GM13977 (cell line): ENCODE data around the gene SRCIN1.

Experiments used
- DNase-seq: peaks from one replicate; pipeline ENCODE4 v3.0.0; 2012; ENCODE audit warnings: low spot score
- in situ Hi-C: fragments of 300-500 bp; cut with MboI; formaldehyde crosslinking; loops from one replicate; pipeline ENCODE4 v1.12.0; 2022; ENCODE audit warnings: low sequenced_read_pairs, low pct_unique_long_range_greater_than_20kb, mixed read lengths, inconsistent platforms; ENCODE audit not compliant: unreplicated experiment
- TF ChIP-seq, protein P1 (sequence below): IDR thresholded peaks from 2 replicates; pipeline ENCODE4 v1.5.1; 2012; ENCODE audit warnings: mild to moderate bottlenecking, control low read depth; ENCODE audit not compliant: insufficient read depth; ENCODE audit errors: extremely low read depth, missing control alignments

The SRCIN1 gene

GRCh38 chr17:38579934-38580333 is 25.8 kb downstream of the SRCIN1 start:
- in situ Hi-C loops: no loop called here
- DNase-seq: no peak
- TF ChIP-seq, protein P1, sequence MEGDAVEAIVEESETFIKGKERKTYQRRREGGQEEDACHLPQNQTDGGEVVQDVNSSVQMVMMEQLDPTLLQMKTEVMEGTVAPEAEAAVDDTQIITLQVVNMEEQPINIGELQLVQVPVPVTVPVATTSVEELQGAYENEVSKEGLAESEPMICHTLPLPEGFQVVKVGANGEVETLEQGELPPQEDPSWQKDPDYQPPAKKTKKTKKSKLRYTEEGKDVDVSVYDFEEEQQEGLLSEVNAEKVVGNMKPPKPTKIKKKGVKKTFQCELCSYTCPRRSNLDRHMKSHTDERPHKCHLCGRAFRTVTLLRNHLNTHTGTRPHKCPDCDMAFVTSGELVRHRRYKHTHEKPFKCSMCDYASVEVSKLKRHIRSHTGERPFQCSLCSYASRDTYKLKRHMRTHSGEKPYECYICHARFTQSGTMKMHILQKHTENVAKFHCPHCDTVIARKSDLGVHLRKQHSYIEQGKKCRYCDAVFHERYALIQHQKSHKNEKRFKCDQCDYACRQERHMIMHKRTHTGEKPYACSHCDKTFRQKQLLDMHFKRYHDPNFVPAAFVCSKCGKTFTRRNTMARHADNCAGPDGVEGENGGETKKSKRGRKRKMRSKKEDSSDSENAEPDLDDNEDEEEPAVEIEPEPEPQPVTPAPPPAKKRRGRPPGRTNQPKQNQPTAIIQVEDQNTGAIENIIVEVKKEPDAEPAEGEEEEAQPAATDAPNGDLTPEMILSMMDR: peak; percentile 30

GRCh38 chr17:38579083-38579480 is 26.7 kb downstream of the SRCIN1 start:
- in situ Hi-C loops: no loop called here
- no peak for DNase-seq
- TF ChIP-seq, protein P1: no peak

DNA sequence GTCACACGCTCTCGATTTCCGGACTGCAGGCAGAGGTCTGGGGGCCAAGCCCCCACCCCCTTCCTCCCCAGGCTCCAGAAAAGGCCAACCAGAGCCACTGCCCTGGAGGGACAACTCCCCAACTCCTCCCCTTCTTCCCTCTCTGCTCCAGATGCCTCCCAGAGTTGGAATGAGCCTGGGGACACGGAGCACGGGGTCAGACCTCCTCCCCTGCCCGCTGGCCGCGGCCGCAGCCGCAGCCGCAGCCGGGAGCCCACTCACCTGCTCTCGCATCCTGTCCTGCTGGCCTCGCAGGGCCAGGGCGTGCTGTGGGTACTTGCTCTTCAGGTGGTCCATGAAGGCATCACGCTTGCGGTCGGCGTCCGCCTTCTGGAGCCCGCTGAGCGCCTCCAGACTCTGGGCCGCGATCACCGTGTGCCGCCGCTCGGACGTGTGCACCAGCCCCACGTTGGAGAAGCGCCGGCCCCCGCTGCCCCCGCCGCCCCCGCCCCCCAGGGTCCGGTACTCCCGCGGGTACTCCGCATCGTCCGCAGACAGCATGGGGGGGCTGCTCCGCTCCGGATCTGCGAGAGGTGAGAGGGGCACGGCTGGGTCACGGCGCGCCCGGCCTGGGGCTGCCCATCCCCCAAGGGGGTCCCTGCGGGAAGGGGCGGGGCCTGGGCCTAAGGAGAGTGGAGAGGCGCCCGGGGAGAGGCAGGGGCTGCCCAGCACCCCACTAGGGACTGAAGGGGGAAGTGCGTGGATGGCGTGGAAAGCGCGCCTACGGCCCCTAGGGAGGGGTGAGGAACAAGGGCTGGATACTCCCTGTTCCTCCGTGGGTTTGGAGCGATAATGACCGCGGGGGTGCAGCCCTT is 27.3 kb downstream of the SRCIN1 start:
- TF ChIP-seq, protein P1: no peak
- DNase-seq: no peak
- in situ Hi-C loops: no loop called here

DNA sequence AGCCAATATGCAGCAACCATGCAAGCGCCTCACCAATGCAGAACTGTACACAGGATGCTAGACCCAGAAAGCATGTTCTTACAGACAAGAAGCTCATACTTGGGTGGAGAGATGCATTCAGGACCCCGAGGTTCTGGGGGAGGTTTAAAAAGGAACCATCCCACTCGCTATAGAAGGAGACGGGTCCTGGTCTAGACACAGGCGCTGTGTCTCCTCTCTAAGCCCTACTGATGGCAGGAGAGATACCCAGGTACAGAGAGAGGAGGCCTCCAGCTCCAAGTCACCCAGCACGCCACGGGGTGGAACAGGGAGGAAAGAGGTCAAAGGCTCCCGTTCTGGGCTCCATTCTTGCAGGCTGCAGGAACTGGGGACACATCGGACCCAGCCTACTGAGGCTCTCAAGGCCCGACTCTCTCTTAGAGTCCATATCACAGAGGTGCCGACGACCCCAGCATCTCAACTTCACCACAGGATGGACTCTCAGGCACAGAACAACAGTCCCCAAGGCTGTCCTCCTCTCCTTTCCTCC is 28.0 kb downstream of the SRCIN1 start:
- in situ Hi-C loops: no loop called here
- TF ChIP-seq, protein P1: no peak
- no peak for DNase-seq

DNA sequence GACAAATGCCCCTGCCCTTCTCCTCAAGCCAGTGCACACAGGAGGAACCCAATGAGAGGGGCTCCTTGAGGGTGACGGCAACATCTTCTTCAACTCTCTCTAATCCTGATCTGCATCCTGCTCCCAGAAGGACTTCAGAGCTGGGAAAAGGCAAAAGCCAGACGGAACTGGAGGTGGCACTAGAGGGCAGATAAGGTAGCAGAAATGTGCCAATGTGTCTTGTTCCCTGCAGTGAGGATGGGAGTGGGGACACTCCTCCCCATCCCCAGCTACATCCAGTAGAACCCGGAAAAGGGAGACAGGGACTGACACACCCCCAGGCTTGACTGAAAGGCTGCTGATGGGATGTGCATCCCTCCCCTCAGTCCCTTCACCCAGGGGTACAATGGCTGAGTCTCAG is 28.5 kb downstream of the SRCIN1 start:
- DNase-seq: no peak
- in situ Hi-C loops: no loop called here
- TF ChIP-seq, protein P1: no peak

- no peak for DNase-seq
- TF ChIP-seq, protein P1: no peak
- in situ Hi-C loops: no loop called here
Observed at GRCh38 chr17:38575781-38576180, 30.0 kb downstream of the SRCIN1 start.
